ENCODE results near the gene TPCN1.

TPCN1 gene

GRCh38 chr12:113347892-113348291, 126.6 kb downstream of the TPCN1 start:
- no peak for DNase-seq
